Left ventricle myocardium inferior (tissue), 1 donor: ENCODE results near the gene TAGAP. TPM values are rescaled to one million over a fixed set of nuclear protein-coding genes. Genes with fewer than 3 reads are reported as not detected.
A peak's percentile ranks its signal among the peaks of the same experiment; 100 is the strongest.

Experiments used
- DNase-seq: peaks from one replicate; pipeline ENCODE4 v3.0.0-alpha.2; 2020
- H3K27ac ChIP-seq: fragments of 200-600 bp; replicated peaks from 2 replicates; pipeline ENCODE4 v1.8.0; 2021
- H3K27me3 ChIP-seq: fragments of 200-600 bp; 2 replicates; pipeline ENCODE4 v1.8.0; 2021; ENCODE audit warnings: low read depth
- H3K36me3 ChIP-seq: fragments of 200-600 bp; 2 replicates; pipeline ENCODE4 v1.8.0; 2021
- H3K4me1 ChIP-seq: fragments of 200-600 bp; 2 replicates; pipeline ENCODE4 v1.8.0; 2021
- H3K4me3 ChIP-seq: fragments of 200-600 bp; 2 replicates; pipeline ENCODE4 v1.8.0; 2021; ENCODE audit warnings: mild to moderate bottlenecking, moderate library complexity
- H3K9me3 ChIP-seq: fragments of 200-600 bp; replicated peaks from 2 replicates; pipeline ENCODE4 v1.8.0; 2021
- intact Hi-C: fragments of 100-400 bp; cut with micrococcal nuclease; formaldehyde crosslinking; loops from one replicate; pipeline ENCODE4 v1.11.0; 2022
- total RNA-seq: library from RNA; stranded (reverse); fragmentation: NEBNext Ultra II Directional; extraction: Animal tissue kit (Norgen Biotek cat#: 25700); gene quantifications from one replicate; pipeline ENCODE4 v1.2.1, GENCODE V29; 2021
- TF ChIP-seq, protein P1 (sequence below): fragments of 200-600 bp; IDR thresholded peaks from 2 replicates; pipeline ENCODE4 v1.8.0; 2021; ENCODE audit warnings: antibody characterized with exemption, mild to moderate bottlenecking, borderline replicate concordance
- donor health status: DM: no; HTN: yes; CAD: no; lungs with severe emphysema.

TAGAP gene
- total RNA-seq, 1 donor from 2014 or later, result 1.2 TPM

DNA sequence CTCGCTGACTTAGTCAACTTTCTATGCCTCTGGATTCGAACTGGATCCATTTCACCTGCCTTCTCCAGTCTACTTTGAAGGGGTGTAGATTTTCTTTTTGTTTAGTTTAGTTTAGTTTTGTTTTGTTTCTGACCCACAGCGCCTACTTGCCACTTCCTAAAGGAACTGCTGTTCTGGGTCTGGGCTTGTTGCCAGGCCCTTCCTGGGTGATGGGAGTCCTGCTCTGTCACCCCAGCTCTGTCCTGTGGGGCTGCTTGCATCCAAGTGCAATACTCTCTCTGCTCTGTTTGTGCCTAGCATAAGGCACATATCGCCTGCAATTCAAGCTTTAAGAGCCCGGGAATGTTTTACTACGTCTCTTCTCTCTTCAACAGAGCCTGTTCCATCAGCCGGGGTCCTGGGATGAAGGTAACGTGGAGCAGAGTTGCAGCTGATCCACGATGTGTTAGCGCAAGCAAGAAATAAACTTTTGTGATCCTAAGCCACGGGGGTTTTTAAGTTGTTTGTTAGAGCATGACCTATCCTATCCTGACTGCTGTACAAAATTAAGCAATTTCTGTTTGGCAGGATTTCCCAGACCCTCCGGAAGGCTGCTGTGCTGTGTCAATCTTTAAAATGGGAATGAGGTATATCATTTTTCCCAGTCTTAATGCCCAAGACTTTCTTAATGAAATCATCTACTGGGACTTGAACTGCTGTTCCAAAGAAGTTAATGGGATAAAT is 30.9 kb upstream of the TAGAP start:
- H3K4me3 ChIP-seq, result no peak overlapping the region
- H3K36me3 ChIP-seq, result no peaks in the 10 kb centered on the region
- no peak for DNase-seq

DNA sequence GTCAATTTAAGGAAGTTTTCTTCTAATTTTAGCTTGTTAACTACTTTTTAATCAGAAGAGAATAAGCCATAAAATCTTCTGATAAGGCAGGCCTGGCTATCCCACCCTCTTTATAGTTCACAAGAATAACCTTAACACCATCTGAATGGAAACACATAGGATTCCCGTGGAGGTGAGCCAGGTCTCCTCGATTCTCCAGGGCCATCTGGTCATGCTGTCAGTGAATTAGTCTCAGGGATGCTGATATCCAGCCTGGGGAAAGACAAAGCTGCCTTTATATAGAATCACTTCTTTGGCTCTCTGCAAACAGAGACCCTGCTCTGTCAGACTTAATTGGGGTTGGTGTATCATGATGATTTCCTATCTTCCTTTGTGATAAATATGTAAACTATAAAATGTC is 30.1 kb upstream of the TAGAP start:
- Histone ChIP-seq H3K9me3 (no peaks in the 10 kb centered on the region), H3K27ac (no peak overlapping the region), H3K36me3 (no peaks in the 10 kb centered on the region), H3K27me3 (peaks cover 69% of the 10 kb centered on the region), H3K4me3 (no peak overlapping the region), H3K4me1 (no peaks in the 10 kb centered on the region)
- TF ChIP-seq, protein P1, sequence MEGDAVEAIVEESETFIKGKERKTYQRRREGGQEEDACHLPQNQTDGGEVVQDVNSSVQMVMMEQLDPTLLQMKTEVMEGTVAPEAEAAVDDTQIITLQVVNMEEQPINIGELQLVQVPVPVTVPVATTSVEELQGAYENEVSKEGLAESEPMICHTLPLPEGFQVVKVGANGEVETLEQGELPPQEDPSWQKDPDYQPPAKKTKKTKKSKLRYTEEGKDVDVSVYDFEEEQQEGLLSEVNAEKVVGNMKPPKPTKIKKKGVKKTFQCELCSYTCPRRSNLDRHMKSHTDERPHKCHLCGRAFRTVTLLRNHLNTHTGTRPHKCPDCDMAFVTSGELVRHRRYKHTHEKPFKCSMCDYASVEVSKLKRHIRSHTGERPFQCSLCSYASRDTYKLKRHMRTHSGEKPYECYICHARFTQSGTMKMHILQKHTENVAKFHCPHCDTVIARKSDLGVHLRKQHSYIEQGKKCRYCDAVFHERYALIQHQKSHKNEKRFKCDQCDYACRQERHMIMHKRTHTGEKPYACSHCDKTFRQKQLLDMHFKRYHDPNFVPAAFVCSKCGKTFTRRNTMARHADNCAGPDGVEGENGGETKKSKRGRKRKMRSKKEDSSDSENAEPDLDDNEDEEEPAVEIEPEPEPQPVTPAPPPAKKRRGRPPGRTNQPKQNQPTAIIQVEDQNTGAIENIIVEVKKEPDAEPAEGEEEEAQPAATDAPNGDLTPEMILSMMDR, result no peak
- intact Hi-C loops, result no loop called here
- DNase-seq, result no peak

More for the DNA sequence above, 30.9 kb upstream of the TAGAP start:
- Histone ChIP-seq H3K27me3 (peaks cover 66% of the 10 kb centered on the region), H3K9me3 (no peaks in the 10 kb centered on the region), H3K27ac (no peak overlapping the region), H3K4me1 (no peaks in the 10 kb centered on the region)
- TF ChIP-seq, protein P1, result no peak
- intact Hi-C loops, result no loop called here

DNA sequence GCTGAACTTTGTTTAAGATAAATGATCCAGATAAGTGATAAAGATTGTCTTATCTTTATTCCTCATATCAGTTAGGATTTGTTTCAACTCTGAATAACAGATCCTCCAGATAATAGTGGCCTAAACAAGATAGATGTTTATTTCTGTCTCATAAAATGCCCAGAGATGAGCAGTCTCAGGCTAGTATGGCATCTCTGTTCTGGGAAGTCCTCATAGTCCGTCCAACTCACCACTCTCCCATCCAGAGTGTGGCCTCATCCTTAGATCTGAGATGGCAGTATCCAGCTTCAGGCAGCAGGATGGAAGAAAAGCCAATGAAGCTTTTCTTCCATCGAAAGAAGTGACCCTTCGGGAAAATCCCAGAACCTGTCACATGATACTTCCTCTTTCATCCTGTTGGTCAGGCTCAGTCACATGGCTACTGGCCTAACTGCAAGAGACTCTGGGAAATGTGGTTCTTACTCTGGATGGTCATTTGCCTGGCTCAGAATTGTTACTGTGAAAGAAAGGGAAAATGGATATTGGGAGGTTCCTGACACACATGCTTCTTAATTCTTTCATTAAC is 29.4 kb upstream of the TAGAP start:
- Histone ChIP-seq H3K36me3 (no peaks in the 10 kb centered on the region), H3K4me3 (peak overlapping the region; percentile 45), H3K27me3 (peaks cover 72% of the 10 kb centered on the region), H3K4me1 (no peaks in the 10 kb centered on the region), H3K9me3 (no peaks in the 10 kb centered on the region), H3K27ac (no peak overlapping the region)
- TF ChIP-seq, protein P1, result no peak
- intact Hi-C loops, result no loop called here
- DNase-seq, result no peak

DNA sequence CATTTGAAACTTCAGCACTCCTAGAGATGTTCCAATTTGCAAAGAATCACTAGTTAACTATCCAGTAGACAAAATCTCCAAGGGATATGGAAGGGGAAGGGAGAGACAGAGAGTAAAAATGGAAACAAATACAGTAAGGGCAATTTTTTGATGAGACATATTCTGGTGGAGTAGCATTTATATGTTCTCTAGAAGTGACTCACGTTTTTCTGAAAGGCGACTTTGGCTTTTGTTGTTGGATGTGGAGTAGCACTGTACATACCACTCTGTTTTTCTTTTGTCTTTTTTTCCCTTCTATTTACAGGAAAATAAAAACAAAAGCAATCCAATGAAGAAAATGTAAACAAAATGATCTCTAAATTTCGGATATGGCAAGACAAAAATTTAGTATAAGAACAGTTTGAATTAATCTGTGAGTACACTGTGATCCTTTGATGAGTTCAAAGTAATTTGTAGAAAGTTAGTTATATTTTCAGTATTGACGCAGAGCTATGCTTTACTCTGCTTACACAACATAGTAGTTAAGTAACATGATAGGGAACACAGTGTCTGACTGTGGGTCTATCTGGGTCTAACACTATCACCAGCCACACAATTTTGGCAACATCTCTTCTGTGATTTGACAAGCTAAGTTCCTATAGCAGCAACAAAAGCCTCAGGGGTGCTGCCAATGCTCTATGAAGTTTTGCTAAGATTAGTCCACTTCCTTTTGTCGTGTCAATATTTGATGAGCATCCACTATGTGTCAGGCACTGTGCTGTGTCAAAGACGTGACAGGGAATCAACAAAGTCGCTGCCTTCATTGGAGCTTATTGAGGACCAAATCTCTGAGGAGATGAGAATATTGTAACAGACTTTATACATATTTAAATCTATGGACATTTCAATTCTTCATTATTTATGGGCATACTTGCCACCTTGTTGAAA is 27.3 kb upstream of the TAGAP start:
- no peak for DNase-seq
- H3K9me3 ChIP-seq, result no peaks in the 10 kb centered on the region
- no peaks in the 10 kb centered on the region for H3K4me1 ChIP-seq
- TF ChIP-seq, protein P1, result no peak
- no peaks in the 10 kb centered on the region for H3K36me3 ChIP-seq
- no peak overlapping the region for H3K27ac ChIP-seq
- H3K27me3 ChIP-seq, result peaks cover 72% of the 10 kb centered on the region
- no peak overlapping the region for H3K4me3 ChIP-seq
- intact Hi-C loops, result no loop called here

DNA sequence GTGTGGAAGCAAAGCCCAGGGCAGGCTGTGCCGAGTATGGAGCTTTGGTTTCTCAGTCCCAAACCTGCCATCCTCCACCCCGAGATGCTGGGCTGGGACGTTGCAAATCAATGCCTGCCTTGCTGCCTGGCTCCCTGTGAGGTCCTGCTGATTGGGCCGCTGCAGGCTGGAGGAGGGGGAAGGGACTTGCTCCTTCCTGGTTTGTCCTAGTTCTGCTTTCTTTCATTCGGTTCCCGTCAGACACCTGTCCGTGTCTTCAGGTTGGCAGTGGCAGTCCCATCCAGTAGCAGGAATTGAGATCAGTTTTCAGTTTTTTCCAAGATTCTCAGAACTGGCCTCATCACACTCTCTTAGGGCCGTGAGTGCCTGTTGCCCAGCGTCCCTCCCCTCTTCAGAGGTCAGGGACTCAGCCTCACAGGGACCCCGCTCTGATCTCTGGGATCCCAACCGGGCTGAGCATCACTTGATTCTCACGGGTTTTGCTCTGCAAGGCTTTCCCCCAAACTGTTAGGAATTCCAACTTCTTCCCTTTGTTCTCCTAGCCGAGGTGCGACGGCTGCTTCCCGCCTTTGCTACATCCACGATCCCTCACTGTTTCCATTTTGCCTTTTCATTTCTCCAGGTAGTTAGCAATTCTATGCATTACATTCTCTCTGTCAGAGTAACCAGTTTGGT is 24.2 kb upstream of the TAGAP start:
- TF ChIP-seq, protein P1, result no peak
- Histone ChIP-seq H3K4me3 (no peak overlapping the region), H3K27me3 (peaks cover 64% of the 10 kb centered on the region), H3K36me3 (no peaks in the 10 kb centered on the region), H3K4me1 (no peaks in the 10 kb centered on the region), H3K9me3 (no peaks in the 10 kb centered on the region), H3K27ac (no peak overlapping the region)
- no peak for DNase-seq
- intact Hi-C loops, result no loop called here
